ENCODE results near the gene NFE2L2. TPM values are rescaled to one million over a fixed set of nuclear protein-coding genes. Genes with fewer than 3 reads are reported as not detected.
"Not testable (repeated sequence)": the region's sequence is repeated elsewhere in the genome, so short reads cannot be mapped to it uniquely, and the experiment has no call there.

NFE2L2 gene
- total RNA-seq, 2 experiments from 2014 or later: 68.3 to 70.3 TPM

- Mint-ChIP-seq H3K27me3 (no peaks in the 10 kb centered on the region), H3K4me3 (no peak overlapping the region), H3K9me3 (peaks cover 10% of the 10 kb centered on the region), H3K36me3 (peaks cover 81% of the 10 kb centered on the region), H3K4me1 (peaks cover 85% of the 10 kb centered on the region), H3K27ac (peak overlapping the region; percentile 48)
- no peak for DNase-seq
Observed at GRCh38 chr2:177254433-177255226, 9.9 kb downstream of the NFE2L2 start.

- Mint-ChIP-seq H3K4me3 (no peak overlapping the region), H3K9me3 (peaks cover 10% of the 10 kb centered on the region), H3K36me3 (peaks cover 75% of the 10 kb centered on the region), H3K27ac (peak overlapping the region; percentile 60), H3K27me3 (no peaks in the 10 kb centered on the region), H3K4me1 (peaks cover 83% of the 10 kb centered on the region)
- no peak for DNase-seq
Observed at GRCh38 chr2:177253704-177254103, 10.8 kb downstream of the NFE2L2 start.

- Mint-ChIP-seq H3K9me3 (peaks cover 6% of the 10 kb centered on the region), H3K4me3 (peak overlapping the region; percentile 8), H3K36me3 (peaks cover 71% of the 10 kb centered on the region), H3K27me3 (no peaks in the 10 kb centered on the region), H3K27ac (peak overlapping the region; percentile 89), H3K4me1 (peaks cover 80% of the 10 kb centered on the region)
- DNase-seq: no peak
Observed at GRCh38 chr2:177252808-177253531, 11.6 kb downstream of the NFE2L2 start.

- H3K4me1 Mint-ChIP-seq: peaks cover 73% of the 10 kb centered on the region
- H3K27me3 Mint-ChIP-seq: no peaks in the 10 kb centered on the region
- peaks cover 6% of the 10 kb centered on the region for H3K9me3 Mint-ChIP-seq
- H3K27ac Mint-ChIP-seq: peak overlapping the region; percentile 89
- no peak for DNase-seq
- H3K4me3 Mint-ChIP-seq: peak overlapping the region; percentile 33
- H3K36me3 Mint-ChIP-seq: peaks cover 58% of the 10 kb centered on the region
Observed at GRCh38 chr2:177251165-177251542, 13.4 kb downstream of the NFE2L2 start.

- peaks cover 55% of the 10 kb centered on the region for H3K36me3 Mint-ChIP-seq
- DNase-seq: no peak
- peak overlapping the region; percentile 65 for H3K27ac Mint-ChIP-seq
- no peak overlapping the region for H3K4me3 Mint-ChIP-seq
- H3K27me3 Mint-ChIP-seq: no peaks in the 10 kb centered on the region
- peaks cover 6% of the 10 kb centered on the region for H3K9me3 Mint-ChIP-seq
- H3K4me1 Mint-ChIP-seq: peaks cover 68% of the 10 kb centered on the region
Observed at GRCh38 chr2:177250461-177250860, 14.1 kb downstream of the NFE2L2 start.

GRCh38 chr2:177249038-177249437, 15.5 kb downstream of the NFE2L2 start:
- Mint-ChIP-seq H3K27ac (no peak overlapping the region), H3K4me1 (peaks cover 66% of the 10 kb centered on the region), H3K4me3 (no peak overlapping the region), H3K27me3 (no peaks in the 10 kb centered on the region), H3K36me3 (peaks cover 58% of the 10 kb centered on the region), H3K9me3 (peaks cover 6% of the 10 kb centered on the region)
- no peak for DNase-seq

- peaks cover 6% of the 10 kb centered on the region for H3K9me3 Mint-ChIP-seq
- no peak overlapping the region for H3K27ac Mint-ChIP-seq
- H3K4me1 Mint-ChIP-seq: peaks cover 62% of the 10 kb centered on the region
- DNase-seq: no peak
- peaks cover 54% of the 10 kb centered on the region for H3K36me3 Mint-ChIP-seq
- no peaks in the 10 kb centered on the region for H3K27me3 Mint-ChIP-seq
- H3K4me3 Mint-ChIP-seq: no peak overlapping the region
Observed at GRCh38 chr2:177247693-177248262, 16.7 kb downstream of the NFE2L2 start.

- Mint-ChIP-seq H3K4me1 (peaks cover 64% of the 10 kb centered on the region), H3K27ac (peak overlapping the region; percentile 66), H3K36me3 (peaks cover 48% of the 10 kb centered on the region)
- DNase-seq, H3K27me3 Mint-ChIP-seq, H3K9me3 Mint-ChIP-seq, H3K4me3 Mint-ChIP-seq: not testable (repeated sequence)
Observed at GRCh38 chr2:177246523-177247030, 17.9 kb downstream of the NFE2L2 start.

GRCh38 chr2:177246000-177246399, 18.5 kb downstream of the NFE2L2 start:
- H3K9me3 Mint-ChIP-seq: no peaks in the 10 kb centered on the region
- no peak overlapping the region for H3K4me3 Mint-ChIP-seq
- H3K36me3 Mint-ChIP-seq: peaks cover 43% of the 10 kb centered on the region
- DNase-seq: no peak
- peaks cover 65% of the 10 kb centered on the region for H3K4me1 Mint-ChIP-seq
- H3K27ac Mint-ChIP-seq: peak overlapping the region; percentile 66
- H3K27me3 Mint-ChIP-seq: no peaks in the 10 kb centered on the region

- Mint-ChIP-seq H3K9me3 (no peaks in the 10 kb centered on the region), H3K36me3 (peaks cover 38% of the 10 kb centered on the region), H3K27me3 (no peaks in the 10 kb centered on the region), H3K27ac (peak overlapping the region; percentile 66), H3K4me1 (peaks cover 66% of the 10 kb centered on the region), H3K4me3 (no peak overlapping the region)
- no peak for DNase-seq
Observed at GRCh38 chr2:177245010-177245422, 19.5 kb downstream of the NFE2L2 start.

- no peak for DNase-seq
- peaks cover 37% of the 10 kb centered on the region for H3K36me3 Mint-ChIP-seq
- peaks cover 69% of the 10 kb centered on the region for H3K4me1 Mint-ChIP-seq
- H3K27me3 Mint-ChIP-seq: no peaks in the 10 kb centered on the region
- no peaks in the 10 kb centered on the region for H3K9me3 Mint-ChIP-seq
- H3K4me3 Mint-ChIP-seq: no peak overlapping the region
- peak overlapping the region; percentile 32 for H3K27ac Mint-ChIP-seq
Observed at GRCh38 chr2:177244244-177244771, 20.2 kb downstream of the NFE2L2 start.

GRCh38 chr2:177243476-177243875, 21.1 kb downstream of the NFE2L2 start:
- Mint-ChIP-seq H3K4me1 (peaks cover 70% of the 10 kb centered on the region), H3K9me3 (no peaks in the 10 kb centered on the region), H3K36me3 (peaks cover 35% of the 10 kb centered on the region), H3K4me3 (no peak overlapping the region), H3K27ac (peak overlapping the region; percentile 78), H3K27me3 (no peaks in the 10 kb centered on the region)
- no peak for DNase-seq

- H3K27ac Mint-ChIP-seq: peak overlapping the region; percentile 78
- H3K4me1 Mint-ChIP-seq: peaks cover 73% of the 10 kb centered on the region
- H3K4me3 Mint-ChIP-seq: no peak overlapping the region
- H3K27me3 Mint-ChIP-seq: no peaks in the 10 kb centered on the region
- H3K36me3 Mint-ChIP-seq: peaks cover 38% of the 10 kb centered on the region
- DNase-seq: no peak
- no peaks in the 10 kb centered on the region for H3K9me3 Mint-ChIP-seq
Observed at GRCh38 chr2:177243073-177243472, 21.5 kb downstream of the NFE2L2 start.

GRCh38 chr2:177242121-177242987, 22.2 kb downstream of the NFE2L2 start:
- H3K36me3 Mint-ChIP-seq: peaks cover 40% of the 10 kb centered on the region
- DNase-seq: no peak
- H3K4me1 Mint-ChIP-seq: peaks cover 73% of the 10 kb centered on the region
- no peaks in the 10 kb centered on the region for H3K27me3 Mint-ChIP-seq
- peak overlapping the region; percentile 78 for H3K27ac Mint-ChIP-seq
- no peak overlapping the region for H3K4me3 Mint-ChIP-seq
- no peaks in the 10 kb centered on the region for H3K9me3 Mint-ChIP-seq
